Testis (tissue), 3 donors: ENCODE data around the gene SURF6. TPM values are rescaled to one million over a fixed set of nuclear protein-coding genes. Genes with fewer than 3 reads are reported as not detected.
"Not testable (repeated sequence)": the region's sequence is repeated elsewhere in the genome, so short reads cannot be mapped to it uniquely, and the experiment has no call there.

Experiments used
- DNase-seq: peaks from one replicate; pipeline ENCODE4 v3.0.0-alpha.2; 2019
- H3K27ac ChIP-seq, 2 donors: fragments of 200-600 bp; sonication (generic); one replicate each; pipeline ENCODE4 v1.5.1; 2019
- H3K27me3 ChIP-seq: fragments of 200-600 bp; sonication (generic); one replicate; pipeline ENCODE4 v1.5.1; 2019
- H3K36me3 ChIP-seq: fragments of 200-600 bp; sonication (generic); one replicate; pipeline ENCODE4 v1.5.1; 2017; ENCODE audit warnings: low read depth; ENCODE audit errors: missing control alignments
- H3K4me1 ChIP-seq: fragments of 200-600 bp; sonication (generic); one replicate; pipeline ENCODE4 v1.5.1; 2019
- H3K4me3 ChIP-seq, 2 donors: fragments of 200-600 bp; sonication (generic); one replicate each; pipeline ENCODE4 v1.5.1; 2017 to 2019
- H3K9me3 ChIP-seq: fragments of 200-600 bp; sonication (generic); one replicate; pipeline ENCODE4 v1.5.1; 2017
- CTCF ChIP-seq, 3 experiments: fragments of 450-650 bp in 2 of 3; fragments of 200-600 bp in 1 of 3; sonication (generic) in 1 of 3; IDR thresholded peaks; one replicate each; pipeline ENCODE4 v1.5.1; 2016 to 2019; ENCODE audit warnings: antibody characterized with exemption in 3 of 3, mild to moderate bottlenecking in 2 of 3, moderate library complexity in 1 of 3
- POLR2A ChIP-seq: fragments of 450-650 bp; IDR thresholded peaks from one replicate; pipeline ENCODE4 v1.6.1; 2017; ENCODE audit warnings: antibody characterized with exemption, mild to moderate bottlenecking, moderate library complexity
- WGBS, 2 donors: methylation state at CpG; one replicate each; pipeline ENCODE4 v1.1.5; 2018; 5-methylcytosine and 5-hydroxymethylcytosine counted together
- intact Hi-C: fragments of 100-400 bp; cut with DNase I; formaldehyde crosslinking; loops from one replicate; pipeline ENCODE4 v1.15.1; 2023; ENCODE audit warnings: low total_unique reads
- polyA plus RNA-seq: library from polyadenylated mRNA; stranded (reverse); fragments of 350-450 nt; fragmentation: Illumina TruSeq; extraction: RNeasy Lipid Tissue Mini Kit (QIAGEN cat#74804); gene quantifications from one replicate; pipeline ENCODE4 v1.2.3, GENCODE V29; 2014; ENCODE audit warnings: low read depth, low replicate concordance; ENCODE audit not compliant: insufficient read depth
- total RNA-seq, 2 donors: library from RNA; depleted of rRNA; stranded (reverse); fragments of >200 nt; gene quantifications; one replicate each; pipeline ENCODE4 v1.2.3, GENCODE V29; 2016

SURF6 gene
- total and polyA plus RNA-seq, 3 donors from 2014 or later = 19.8 to 36.0 (median 28.5) TPM

GRCh38 chr9:133377721-133378216 is 41.8 kb upstream of the SURF6 start:
- no peaks in the 10 kb centered on the region for H3K9me3 ChIP-seq
- WGBS, 2 donors = 81 to 87% methylated on average over 6 of the region's 6 CpGs
- intact Hi-C loops = no loop called here
- H3K36me3 ChIP-seq = no peaks in the 10 kb centered on the region
- H3K4me1 ChIP-seq = peaks cover 15% of the 10 kb centered on the region
- no peak for DNase-seq
- TF ChIP-seq CTCF (IDR thresholded peaks at IDR 0.05) = no peak
- no peak for TF ChIP-seq POLR2A
- H3K27ac ChIP-seq = no peak overlapping the region
- no peaks in the 10 kb centered on the region for H3K27me3 ChIP-seq
- no peak overlapping the region for H3K4me3 ChIP-seq

GRCh38 chr9:133377280-133377679 is 41.3 kb upstream of the SURF6 start:
- H3K4me1 ChIP-seq = peaks cover 15% of the 10 kb centered on the region
- H3K36me3 ChIP-seq, H3K9me3 ChIP-seq, DNase-seq, H3K4me3 ChIP-seq, H3K27ac ChIP-seq, H3K27me3 ChIP-seq, intact Hi-C loops: not testable (repeated sequence)
- WGBS, 2 donors = 83 to 86% methylated on average over 14 of the region's 14 CpGs

GRCh38 chr9:133375724-133376654 is 40.0 kb upstream of the SURF6 start, which contains the start of the genes STKLD1 and SURF4:
Gene STKLD1, plus strand, starts transcription at chr9:133376366. Its CDS starts 108 bp downstream, at chr9:133376474.
Gene SURF4, minus strand, starts transcription at chr9:133376060. Its CDS starts 91 bp downstream, at chr9:133375969.
- WGBS, 2 donors = 0 to 1% methylated on average over 17 to 62 of the region's 120 CpGs
- H3K4me1 ChIP-seq = peaks cover 22% of the 10 kb centered on the region
- peak within 1 kb of the TSS; percentile 86 to 98 for H3K4me3 ChIP-seq
- H3K9me3 ChIP-seq = no peaks in the 10 kb centered on the region
- TF ChIP-seq POLR2A = peak; percentile 67
- TF ChIP-seq CTCF (IDR thresholded peaks at IDR 0.05) = peak in 1 of 3 experiments; percentile 23
- DNase-seq = peak; percentile 98
- H3K27me3 ChIP-seq = no peaks in the 10 kb centered on the region
- peak within 1 kb of the TSS; percentile 89 to 91 for H3K27ac ChIP-seq
- intact Hi-C loops = no loop called here
- no peaks in the 10 kb centered on the region for H3K36me3 ChIP-seq

GRCh38 chr9:133375116-133375723 is 39.2 kb upstream of the SURF6 start:
- H3K4me1 ChIP-seq = peaks cover 22% of the 10 kb centered on the region
- peak; percentile 36 for DNase-seq
- H3K36me3 ChIP-seq = no peaks in the 10 kb centered on the region
- intact Hi-C loops = no loop called here
- no peaks in the 10 kb centered on the region for H3K9me3 ChIP-seq
- peak overlapping the region; percentile 89 to 91 for H3K27ac ChIP-seq
- H3K4me3 ChIP-seq = peak overlapping the region; percentile 86 to 98
- WGBS, 2 donors = 0% methylated on average over 17 to 39 of the region's 39 CpGs
- no peak for TF ChIP-seq CTCF (IDR thresholded peaks at IDR 0.05)
- TF ChIP-seq POLR2A = no peak
- H3K27me3 ChIP-seq = no peaks in the 10 kb centered on the region

- no peaks in the 10 kb centered on the region for H3K9me3 ChIP-seq
- intact Hi-C loops = no loop called here
- no peaks in the 10 kb centered on the region for H3K27me3 ChIP-seq
- TF ChIP-seq CTCF (IDR thresholded peaks at IDR 0.05) (no peak), POLR2A (no peak)
- H3K27ac ChIP-seq = peak overlapping the region in 1 of 2 donors; percentile 91
- DNase-seq = no peak
- H3K4me3 ChIP-seq = peak overlapping the region; percentile 86 to 98
- WGBS, 2 donors = 9 to 17% methylated on average over 12 of the region's 12 CpGs
- H3K36me3 ChIP-seq = no peaks in the 10 kb centered on the region
- H3K4me1 ChIP-seq = peaks cover 25% of the 10 kb centered on the region
Observed at GRCh38 chr9:133374612-133375115, 38.7 kb upstream of the SURF6 start.
